Thymus (tissue), 11 donors: ENCODE data around the gene RIT1. TPM values are rescaled to one million over a fixed set of nuclear protein-coding genes. Genes with fewer than 3 reads are reported as not detected.
"Not testable (repeated sequence)": the region's sequence is repeated elsewhere in the genome, so short reads cannot be mapped to it uniquely, and the experiment has no call there.

Experiments used
- DNase-seq, 9 donors: peaks; one replicate each; pipeline ENCODE4 v3.0.0-alpha.2; 2013; ENCODE audit warnings: low spot score in 9 of 9, low read depth in 6 of 9, missing footprints in 1 of 9
- H3K27ac ChIP-seq, 2 donors: one replicate each; pipeline ENCODE4 v1.5.1; 2013; ENCODE audit warnings: control low read depth in 1 of 2, low read depth in 1 of 2, low read length in 1 of 2, mild to moderate bottlenecking in 1 of 2, moderate library complexity in 1 of 2
- H3K27me3 ChIP-seq, 2 donors: one replicate each; pipeline ENCODE4 v1.5.1; 2013; ENCODE audit warnings: low read length in 1 of 2; ENCODE audit not compliant: control insufficient read depth in 2 of 2, insufficient read depth in 1 of 2
- H3K36me3 ChIP-seq, 2 donors: one replicate each; pipeline ENCODE4 v1.5.1; 2013; ENCODE audit warnings: low read length in 1 of 2, mild to moderate bottlenecking in 1 of 2, moderate library complexity in 1 of 2; ENCODE audit not compliant: control insufficient read depth in 2 of 2, insufficient read depth in 2 of 2
- H3K4me1 ChIP-seq, 2 donors: one replicate each; pipeline ENCODE4 v1.5.1; 2013; ENCODE audit warnings: low read length in 2 of 2; ENCODE audit not compliant: control insufficient read depth in 2 of 2, insufficient read depth in 2 of 2
- H3K4me3 ChIP-seq, 2 donors: one replicate each; pipeline ENCODE4 v1.5.1; 2013; ENCODE audit warnings: low read length in 2 of 2, control low read depth in 1 of 2, mild to moderate bottlenecking in 1 of 2
- H3K9me3 ChIP-seq, 2 donors: one replicate each; pipeline ENCODE4 v1.5.1; 2013; ENCODE audit warnings: low read length in 1 of 2, mild to moderate bottlenecking in 1 of 2; ENCODE audit not compliant: control insufficient read depth in 2 of 2, insufficient read depth in 1 of 2
- WGBS: extraction: QIAGEN DNeasy Blood & Tissue Kit; methylation state at CpG from one replicate; pipeline ENCODE4 v1.1.7; 2013; 5-methylcytosine and 5-hydroxymethylcytosine counted together
- polyA plus RNA-seq: library from polyadenylated mRNA; stranded (reverse); fragments of 200-250 nt; gene quantifications from one replicate; pipeline ENCODE4 v1.2.3, GENCODE V29; 2013
- total RNA-seq: library from RNA; stranded (reverse); fragments of 120-200 nt; gene quantifications from one replicate; pipeline ENCODE4 v1.2.4, GENCODE V29; 2013
- donor health status: healthy.

RIT1 gene
- total and polyA plus RNA-seq, 2 donors, result 17.2 to 24.4 TPM

- whole genome bisulfite sequencing, result 0% methylated on average over 1 of the region's 1 CpG
- Histone ChIP-seq H3K9me3 (no peaks in the 10 kb centered on the region), H3K4me3 (no peak overlapping the region), H3K27me3 (no peaks in the 10 kb centered on the region), H3K4me1 (peaks cover 7 to 39% of the 10 kb centered on the region in 2 donors), H3K36me3 (peaks cover 2 to 3% of the 10 kb centered on the region in 2 donors), H3K27ac (no peak overlapping the region)
- DNase-seq, result peak; percentile 18 to 81 (median 55)
Measured at GRCh38 chr1:155938220-155938627, 27.1 kb upstream of the RIT1 start.

GRCh38 chr1:155934936-155935590 is 23.9 kb upstream of the RIT1 start:
- H3K4me1 ChIP-seq, result peaks cover 15 to 35% of the 10 kb centered on the region in 2 donors

GRCh38 chr1:155934097-155934935 is 23.2 kb upstream of the RIT1 start, which contains the start of gene KHDC4:
Gene KHDC4 (minus strand): TSS chr1:155934413. CDS start chr1:155934373, 40 bp downstream.
- peaks cover 15 to 33% of the 10 kb centered on the region in 2 donors for H3K4me1 ChIP-seq
- peak within 1 kb of the TSS; percentile 78 to 90 for H3K4me3 ChIP-seq
- no peaks in the 10 kb centered on the region for H3K9me3 ChIP-seq
- H3K27ac ChIP-seq, result peak within 1 kb of the TSS; percentile 95 to 96
- 2% methylated on average over 50 of the region's 50 CpGs for WGBS
- H3K27me3 ChIP-seq, result no peaks in the 10 kb centered on the region
- peaks cover 20 to 37% of the 10 kb centered on the region in 2 donors for H3K36me3 ChIP-seq
- peak; percentile 96 to 99 (median 97) for DNase-seq

More at GRCh38 chr1:155934936-155935590, 23.9 kb upstream of the RIT1 start:
- Histone ChIP-seq H3K27ac (peak overlapping the region; percentile 87 to 95), H3K27me3 (no peaks in the 10 kb centered on the region), H3K36me3 (peaks cover 16 to 33% of the 10 kb centered on the region in 2 donors), H3K4me3 (peak overlapping the region; percentile 78 to 90), H3K9me3 (no peaks in the 10 kb centered on the region)
- no peak for DNase-seq
- WGBS, result 92% methylated on average over 24 of the region's 24 CpGs

GRCh38 chr1:155933591-155934096 is 22.5 kb upstream of the RIT1 start:
- peak in 1 of 9 donors; percentile 32 for DNase-seq
- Histone ChIP-seq H3K36me3 (peaks cover 25 to 44% of the 10 kb centered on the region in 2 donors), H3K9me3 (no peaks in the 10 kb centered on the region), H3K27ac (peak overlapping the region; percentile 88 to 96), H3K4me1 (peaks cover 15 to 33% of the 10 kb centered on the region in 2 donors), H3K4me3 (peak overlapping the region; percentile 78 to 90), H3K27me3 (no peaks in the 10 kb centered on the region)
- WGBS, result 8% methylated on average over 10 of the region's 10 CpGs

- Histone ChIP-seq H3K4me3 (no peak overlapping the region), H3K36me3 (peaks cover 28 to 54% of the 10 kb centered on the region in 2 donors), H3K27ac (no peak overlapping the region), H3K4me1 (peaks cover 15 to 33% of the 10 kb centered on the region in 2 donors), H3K27me3 (no peaks in the 10 kb centered on the region), H3K9me3 (no peaks in the 10 kb centered on the region)
- DNase-seq, result no peak
- 97% methylated on average over 5 of the region's 5 CpGs for WGBS
Measured at GRCh38 chr1:155932487-155932886, 21.3 kb upstream of the RIT1 start.

- no peak for DNase-seq
- peaks cover 15 to 33% of the 10 kb centered on the region in 2 donors for H3K4me1 ChIP-seq
- H3K27ac ChIP-seq, result no peak overlapping the region
- peaks cover 32 to 58% of the 10 kb centered on the region in 2 donors for H3K36me3 ChIP-seq
- no peaks in the 10 kb centered on the region for H3K9me3 ChIP-seq
- no peaks in the 10 kb centered on the region for H3K27me3 ChIP-seq
- H3K4me3 ChIP-seq, result no peak overlapping the region
- WGBS, result 92% methylated on average over 1 of the region's 1 CpG
Measured at GRCh38 chr1:155932081-155932480, 20.9 kb upstream of the RIT1 start.

GRCh38 chr1:155931332-155932038 is 20.3 kb upstream of the RIT1 start:
- DNase-seq, result no peak
- Histone ChIP-seq H3K9me3 (no peaks in the 10 kb centered on the region), H3K4me3 (no peak overlapping the region), H3K36me3 (peaks cover 37 to 64% of the 10 kb centered on the region in 2 donors), H3K27me3 (no peaks in the 10 kb centered on the region), H3K27ac (no peak overlapping the region), H3K4me1 (peaks cover 15 to 33% of the 10 kb centered on the region in 2 donors)
- WGBS, result 97% methylated on average over 7 of the region's 7 CpGs

- not testable (repeated sequence) for H3K27me3 ChIP-seq, H3K4me3 ChIP-seq, H3K9me3 ChIP-seq, DNase-seq, H3K27ac ChIP-seq
- H3K36me3 ChIP-seq, result peaks cover 43 to 72% of the 10 kb centered on the region in 2 donors
- WGBS, result 97% methylated on average over 10 of the region's 10 CpGs
- peaks cover 15 to 33% of the 10 kb centered on the region in 2 donors for H3K4me1 ChIP-seq
Measured at GRCh38 chr1:155930725-155931124, 19.6 kb upstream of the RIT1 start.
